Stomach (tissue), 4 donors: ENCODE measurements around the gene SEC11C.

Source experiments
- EP300 ChIP-seq: sonication (generic); formaldehyde crosslinking; IDR thresholded peaks from one replicate; pipeline ENCODE4 v1.6.1; 2017; ENCODE audit warnings: antibody characterized with exemption
- POLR2A ChIP-seq, 4 donors: fragments of 450-650 bp; IDR thresholded peaks; one replicate each; pipeline ENCODE4 v1.6.1; 2016; ENCODE audit warnings: antibody characterized with exemption in 4 of 4, control low read depth in 2 of 4, mild to moderate bottlenecking in 1 of 4, moderate library complexity in 1 of 4
- POLR2AphosphoS5 ChIP-seq, 3 donors: sonication (generic); formaldehyde crosslinking; IDR thresholded peaks; one replicate each; pipeline ENCODE4 v1.6.1; 2016; ENCODE audit warnings: antibody characterized with exemption in 3 of 3
- TF ChIP-seq, protein P1 (sequence below), 7 experiments: fragments of 450-650 bp in 4 of 7; fragments of 200-600 bp in 3 of 7; sonication (generic) in 3 of 7; IDR thresholded peaks; one replicate each; pipeline ENCODE4 v1.5.1; 2016 to 2019; ENCODE audit warnings: antibody characterized with exemption in 7 of 7, control low read depth in 2 of 7, mild to moderate bottlenecking in 1 of 7

DNA sequence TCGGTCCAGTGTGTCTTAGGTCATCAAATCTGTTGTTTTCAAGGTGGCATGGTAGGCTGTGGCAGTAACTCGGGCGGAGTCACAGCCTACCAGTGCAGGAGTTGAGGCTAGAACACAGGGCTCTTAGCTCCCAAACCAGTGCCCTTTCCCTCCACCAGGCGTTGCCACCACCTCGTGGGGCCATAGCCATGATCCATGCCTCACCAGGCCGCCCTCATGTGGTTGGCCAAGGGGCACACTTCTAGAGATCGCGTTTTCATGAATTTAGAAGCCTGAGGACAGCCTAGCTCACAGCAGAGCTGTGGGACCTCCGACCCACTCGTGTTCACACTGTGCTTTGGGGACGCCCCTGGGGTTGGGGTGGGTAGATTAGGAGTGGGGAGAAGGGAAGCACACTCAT lies 10.6 kb downstream of the SEC11C start:
- TF ChIP-seq, protein P1, sequence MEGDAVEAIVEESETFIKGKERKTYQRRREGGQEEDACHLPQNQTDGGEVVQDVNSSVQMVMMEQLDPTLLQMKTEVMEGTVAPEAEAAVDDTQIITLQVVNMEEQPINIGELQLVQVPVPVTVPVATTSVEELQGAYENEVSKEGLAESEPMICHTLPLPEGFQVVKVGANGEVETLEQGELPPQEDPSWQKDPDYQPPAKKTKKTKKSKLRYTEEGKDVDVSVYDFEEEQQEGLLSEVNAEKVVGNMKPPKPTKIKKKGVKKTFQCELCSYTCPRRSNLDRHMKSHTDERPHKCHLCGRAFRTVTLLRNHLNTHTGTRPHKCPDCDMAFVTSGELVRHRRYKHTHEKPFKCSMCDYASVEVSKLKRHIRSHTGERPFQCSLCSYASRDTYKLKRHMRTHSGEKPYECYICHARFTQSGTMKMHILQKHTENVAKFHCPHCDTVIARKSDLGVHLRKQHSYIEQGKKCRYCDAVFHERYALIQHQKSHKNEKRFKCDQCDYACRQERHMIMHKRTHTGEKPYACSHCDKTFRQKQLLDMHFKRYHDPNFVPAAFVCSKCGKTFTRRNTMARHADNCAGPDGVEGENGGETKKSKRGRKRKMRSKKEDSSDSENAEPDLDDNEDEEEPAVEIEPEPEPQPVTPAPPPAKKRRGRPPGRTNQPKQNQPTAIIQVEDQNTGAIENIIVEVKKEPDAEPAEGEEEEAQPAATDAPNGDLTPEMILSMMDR (IDR thresholded peaks at IDR 0.05) = no peak
- TF ChIP-seq POLR2A (IDR thresholded peaks at IDR 0.05) (no peak), POLR2AphosphoS5 (IDR thresholded peaks at IDR 0.05) (no peak), EP300 (no peak)
